H54 (cell line): ENCODE data around the gene ETFA.

Experiments used
- DNase-seq: peaks from one replicate; pipeline ENCODE4 v3.0.0; 2011; ENCODE audit warnings: low spot score, mixed read lengths; ENCODE audit not compliant: insufficient read length
- FAIRE-seq: peaks from 3 replicates; lab custom pipeline; 2011; peaks lifted over from hg19 to GRCh38; lab: Jason Lieb, UNC
- POLR2A ChIP-seq: IDR thresholded peaks from 2 replicates; pipeline ENCODE4 v1.6.1; 2011; ENCODE audit warnings: low read depth, mild to moderate bottlenecking, low read length

ETFA gene

DNA sequence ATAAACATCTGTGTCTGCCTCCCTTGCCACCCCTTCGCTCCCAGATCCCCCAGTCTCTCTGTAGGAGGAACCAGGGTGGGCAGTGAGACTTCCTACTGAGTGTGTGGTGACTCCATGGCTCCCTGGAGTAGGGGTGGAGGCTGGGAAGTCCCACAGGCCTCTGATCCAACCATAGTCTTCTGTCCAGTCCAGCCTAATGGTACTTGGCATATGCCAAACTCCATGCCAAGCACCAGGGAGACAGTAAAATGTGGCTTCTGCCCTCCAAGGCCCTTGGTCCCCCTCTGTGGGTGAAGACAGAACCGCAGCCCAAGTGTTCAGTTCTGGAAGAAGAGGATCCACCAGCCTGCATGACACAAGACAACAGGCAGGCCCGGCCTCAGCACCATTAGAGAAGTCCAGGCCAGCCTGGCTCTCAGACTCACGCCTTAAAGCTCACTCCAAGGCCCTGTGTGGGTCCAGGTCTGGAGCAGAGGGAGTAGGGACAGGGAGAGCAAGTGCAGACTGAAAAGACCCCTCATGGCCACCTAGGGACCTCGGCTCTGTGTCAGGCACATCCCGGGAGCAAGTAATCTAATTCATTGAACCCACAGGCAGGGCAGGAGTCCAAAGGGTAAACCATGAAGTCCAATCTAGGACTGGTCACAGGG lies 112.7 kb downstream of the ETFA start:
- DNase-seq (no peak), FAIRE-seq (no peak)
- TF ChIP-seq POLR2A = no peak

GRCh38 chr15:76197703-76198455 lies 113.4 kb downstream of the ETFA start:
- DNase-seq = peak; percentile 71
- no peak for FAIRE-seq
- no peak for TF ChIP-seq POLR2A

GRCh38 chr15:76196269-76197231 lies 114.7 kb downstream of the ETFA start:
- FAIRE-seq (no peak), DNase-seq (peak; percentile 77)

DNA sequence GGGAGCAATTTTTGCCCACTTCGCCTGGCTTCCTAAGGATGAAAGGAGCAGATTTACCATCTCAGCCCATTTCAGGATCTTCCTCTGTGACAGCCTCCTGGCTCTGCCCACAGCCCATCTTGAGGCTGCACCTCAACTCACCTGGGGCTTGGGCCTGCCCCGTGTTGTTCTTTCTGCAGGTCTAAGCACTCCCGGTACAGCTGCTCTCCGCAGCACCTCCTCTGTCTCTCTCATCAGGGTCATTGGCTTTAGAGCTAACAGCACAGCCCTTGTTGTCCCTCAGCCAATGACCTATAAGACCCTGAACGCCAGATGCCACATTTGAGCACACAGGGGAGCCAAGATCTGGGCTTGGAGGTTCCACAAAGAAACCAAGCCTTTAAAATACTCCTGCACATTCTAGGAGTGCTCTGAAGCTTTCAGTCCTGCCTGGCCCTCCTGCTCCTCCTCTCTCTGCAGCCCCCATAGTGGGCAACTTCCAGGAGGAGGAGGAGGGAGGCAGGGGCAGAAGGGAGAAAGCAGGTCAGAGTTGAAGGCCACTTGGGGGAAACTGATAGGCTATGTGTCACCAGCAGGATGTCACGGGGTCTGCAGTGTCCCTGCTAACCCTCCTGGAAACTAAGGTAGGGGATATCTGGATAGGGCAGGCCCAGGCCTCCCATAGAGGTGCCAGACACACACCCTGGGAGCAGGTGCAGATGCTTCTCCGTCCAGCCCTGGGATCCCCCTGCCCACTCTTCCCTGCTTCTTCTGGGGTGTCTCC lies 115.6 kb downstream of the ETFA start:
- DNase-seq (no peak), FAIRE-seq (no peak)
- no peak for TF ChIP-seq POLR2A

More at GRCh38 chr15:76196269-76197231, 114.7 kb downstream of the ETFA start:
- TF ChIP-seq POLR2A = no peak

DNA sequence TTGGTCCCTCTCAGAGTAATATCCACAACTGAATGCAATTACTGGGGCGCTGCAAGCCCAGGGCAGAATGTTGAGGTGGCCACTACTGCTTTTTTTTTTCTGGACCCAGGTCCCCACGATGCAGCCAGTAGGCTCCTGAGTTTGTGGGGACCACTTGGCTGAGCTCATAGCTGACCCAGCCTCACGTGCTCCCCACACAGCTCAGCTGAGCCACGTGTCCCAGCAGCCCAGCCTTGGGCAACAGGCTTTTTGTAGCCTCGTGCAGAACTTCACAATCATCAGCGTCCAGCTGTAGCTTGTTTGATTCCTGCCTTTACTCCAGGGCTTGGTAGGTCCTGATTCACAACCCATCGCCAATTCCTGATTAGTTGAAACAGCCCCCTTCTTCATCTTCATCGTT lies 117.3 kb downstream of the ETFA start:
- TF ChIP-seq POLR2A = no peak
- FAIRE-seq = no peak
- DNase-seq = no peak

DNA sequence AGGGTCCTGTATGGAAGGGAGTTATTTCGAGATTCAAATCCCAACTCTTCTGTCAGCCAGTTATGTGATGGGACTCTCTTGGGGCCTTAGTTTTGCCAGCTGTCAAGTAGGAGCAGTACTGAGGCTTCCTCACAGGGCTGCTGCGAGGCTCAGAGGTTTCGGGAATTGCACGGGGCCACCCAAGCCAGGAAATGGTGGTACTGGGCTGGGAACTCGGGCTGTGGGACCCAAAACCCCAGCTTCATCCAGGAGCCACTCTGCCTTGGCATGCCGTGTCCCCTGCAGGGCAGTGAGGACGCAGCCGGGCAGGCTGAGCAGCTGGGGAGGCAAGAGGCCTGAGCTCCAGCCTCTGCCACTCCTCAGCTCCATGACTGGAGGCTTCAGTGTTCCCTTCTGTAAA lies 118.6 kb downstream of the ETFA start:
- DNase-seq (no peak), FAIRE-seq (no peak)
- no peak for TF ChIP-seq POLR2A

DNA sequence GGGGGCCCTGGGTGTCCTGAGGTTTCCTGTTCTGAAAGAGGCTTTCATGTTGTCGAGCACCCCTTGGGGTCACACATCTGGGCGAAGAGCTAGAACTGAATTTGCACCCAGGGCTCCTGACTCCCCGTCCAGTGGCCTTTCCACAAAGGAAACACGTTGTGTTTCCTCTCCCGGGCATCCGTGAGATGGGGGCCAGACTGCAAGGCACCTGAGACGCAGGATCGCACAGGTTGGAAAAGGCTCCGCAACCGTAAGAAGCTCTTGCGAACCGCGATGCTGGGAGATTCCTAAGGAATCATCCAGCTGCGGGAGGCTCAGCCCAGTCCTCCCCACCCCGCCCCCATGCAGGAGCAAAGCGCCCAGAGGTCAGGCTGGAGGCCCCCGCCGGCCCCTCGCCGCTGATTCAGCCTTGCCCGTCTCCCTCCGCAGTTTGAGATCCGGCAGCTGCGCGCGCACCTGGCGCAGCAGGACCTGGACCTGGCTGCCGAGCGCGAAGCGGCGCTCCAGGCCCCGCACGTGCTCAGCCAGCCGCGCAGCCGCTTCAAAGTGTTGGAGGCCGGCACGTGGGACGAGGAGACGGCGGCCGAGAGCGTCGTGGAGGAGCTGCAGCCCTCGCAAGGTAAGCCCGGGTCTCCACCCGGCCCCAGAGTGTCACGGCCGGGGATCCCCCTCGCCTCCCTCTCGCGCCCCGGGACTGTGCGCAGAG lies 119.6 kb downstream of the ETFA start:
- TF ChIP-seq POLR2A = no peak
- no peak for FAIRE-seq
- no peak for DNase-seq

GRCh38 chr15:76190751-76191538 lies 120.3 kb downstream of the ETFA start:
- DNase-seq (peak; percentile 85), FAIRE-seq (no peak)
- TF ChIP-seq POLR2A = no peak

DNA sequence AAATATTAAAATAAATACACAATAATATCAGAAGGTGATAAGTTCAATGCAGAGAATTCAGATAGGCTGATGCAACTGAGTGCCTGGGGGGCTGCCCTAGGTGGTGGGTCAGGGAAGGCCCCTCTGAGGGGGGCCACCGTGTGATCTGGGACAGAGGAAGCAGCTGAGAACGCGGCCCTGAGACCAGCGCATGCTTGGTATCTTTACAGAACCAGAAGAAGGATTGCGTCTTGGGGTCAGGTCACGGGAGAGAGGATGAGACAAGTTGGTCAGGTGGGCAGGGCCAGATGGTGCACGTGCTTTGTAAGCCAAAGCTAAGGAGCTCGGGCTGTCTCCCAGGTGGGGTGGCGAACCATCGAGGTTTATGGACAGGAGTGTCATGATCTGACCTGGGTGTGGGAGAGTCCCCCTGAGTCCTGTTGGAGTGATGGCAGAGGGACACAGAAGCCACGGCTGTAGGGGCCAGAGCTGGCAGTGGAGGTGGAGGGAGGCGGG lies 121.2 kb downstream of the ETFA start:
- no peak for FAIRE-seq
- TF ChIP-seq POLR2A = no peak
- DNase-seq = no peak

DNA sequence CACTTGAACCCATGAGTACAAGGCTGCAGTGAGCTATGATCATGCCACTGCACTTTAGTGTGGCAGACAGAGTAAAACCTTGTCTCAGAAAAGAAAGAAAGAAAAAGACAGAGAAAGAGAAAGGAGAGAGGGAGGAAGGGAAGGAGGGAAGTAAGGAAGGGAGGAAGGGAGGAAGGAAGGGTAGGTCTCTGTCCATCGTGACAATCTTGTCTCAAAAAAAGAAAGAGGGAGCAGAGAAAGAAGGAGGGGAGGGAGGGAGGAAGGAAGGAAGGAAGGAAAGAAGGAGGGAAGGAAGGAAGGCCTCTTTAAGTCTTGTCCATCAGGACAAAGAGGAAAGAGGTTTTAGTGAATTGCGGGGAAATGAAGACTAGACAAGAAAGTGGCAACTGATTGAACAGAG lies 122.2 kb downstream of the ETFA start:
- no peak for DNase-seq
- FAIRE-seq = no peak
- no peak for TF ChIP-seq POLR2A

DNA sequence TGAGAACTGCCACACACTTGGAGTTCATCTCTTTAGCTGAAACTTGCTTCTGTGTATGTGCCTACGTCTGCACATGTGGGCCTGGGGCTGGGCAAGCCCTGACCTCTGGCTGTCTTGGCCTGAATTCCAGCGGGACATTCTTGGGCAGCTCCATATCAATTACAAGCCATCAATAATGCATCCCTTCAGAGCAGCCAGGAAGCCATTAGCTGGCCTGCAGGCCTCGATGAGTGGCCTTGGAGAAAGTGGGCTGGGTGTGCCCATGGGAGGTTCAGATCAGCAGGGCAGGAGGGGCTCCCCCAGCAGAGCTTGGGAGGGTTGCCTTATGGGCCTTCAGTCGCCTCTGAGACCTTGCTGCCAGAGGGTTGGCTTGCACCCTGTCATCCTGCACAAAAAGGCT lies 124.1 kb downstream of the ETFA start:
- FAIRE-seq (no peak), DNase-seq (no peak)
- no peak for TF ChIP-seq POLR2A

GRCh38 chr15:76185716-76186115 lies 125.6 kb downstream of the ETFA start:
- FAIRE-seq (no peak), DNase-seq (peak; percentile 60)
- TF ChIP-seq POLR2A = no peak
